VCaP (cell line): ENCODE measurements around the gene MTX3.

Source experiments
- H3K27ac ChIP-seq: fragments of 450-650 bp; 2 replicates; pipeline ENCODE4 v1.5.1; 2017
- TF ChIP-seq, protein P1 (sequence below): fragments of 450-650 bp; conservative IDR thresholded peaks from 2 replicates; pipeline ENCODE4 v1.5.1; 2017; ENCODE audit warnings: mild to moderate bottlenecking, moderate library complexity

MTX3 gene

DNA sequence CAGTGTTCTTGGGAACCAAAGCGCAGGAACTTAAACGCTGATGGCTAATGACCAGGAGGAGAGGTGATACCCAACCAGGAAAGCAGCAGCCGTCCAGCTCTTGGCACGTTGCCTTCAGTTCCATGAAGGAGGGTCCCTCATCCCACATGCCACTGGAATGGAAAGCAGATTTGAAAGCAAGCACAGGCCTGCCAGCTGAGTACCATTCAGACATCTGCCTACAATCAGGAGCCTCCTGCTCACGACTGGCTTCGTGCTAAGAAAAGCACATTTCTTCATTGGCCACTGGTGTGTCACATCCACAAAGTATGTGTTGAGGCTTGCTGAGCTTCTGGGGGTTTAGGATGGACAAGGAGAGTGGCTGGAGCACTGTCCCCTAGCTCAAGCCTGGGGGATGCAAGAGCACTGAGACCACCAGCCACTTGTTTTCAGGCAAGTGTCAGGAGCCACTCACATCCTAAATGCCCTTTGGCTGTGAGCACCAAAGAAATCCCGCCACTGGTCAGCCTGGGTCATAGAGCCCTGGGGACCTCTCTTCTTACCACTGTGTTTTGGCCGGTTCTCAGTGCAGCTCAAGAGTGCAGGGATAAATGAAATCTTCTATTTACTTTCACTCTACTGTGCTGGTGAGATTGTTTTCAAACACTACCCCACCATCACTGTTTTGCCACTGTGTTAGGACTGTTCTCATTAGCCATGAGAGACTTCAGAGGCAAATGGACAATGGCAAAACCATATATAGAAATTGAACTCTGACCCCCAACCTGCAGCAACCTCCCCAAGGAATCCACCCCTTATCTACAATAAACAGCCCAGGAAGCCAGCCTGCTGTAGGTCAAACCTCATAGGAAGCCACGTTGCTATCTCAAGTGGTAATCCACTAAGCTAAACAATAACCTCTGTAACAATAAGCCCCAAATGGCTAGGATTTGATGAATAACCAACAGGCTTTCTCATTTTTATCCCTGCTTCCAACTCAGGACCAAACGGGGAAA, 58.3 kb downstream of the MTX3 start:
- H3K27ac ChIP-seq = no peak overlapping the region
- TF ChIP-seq, protein P1, sequence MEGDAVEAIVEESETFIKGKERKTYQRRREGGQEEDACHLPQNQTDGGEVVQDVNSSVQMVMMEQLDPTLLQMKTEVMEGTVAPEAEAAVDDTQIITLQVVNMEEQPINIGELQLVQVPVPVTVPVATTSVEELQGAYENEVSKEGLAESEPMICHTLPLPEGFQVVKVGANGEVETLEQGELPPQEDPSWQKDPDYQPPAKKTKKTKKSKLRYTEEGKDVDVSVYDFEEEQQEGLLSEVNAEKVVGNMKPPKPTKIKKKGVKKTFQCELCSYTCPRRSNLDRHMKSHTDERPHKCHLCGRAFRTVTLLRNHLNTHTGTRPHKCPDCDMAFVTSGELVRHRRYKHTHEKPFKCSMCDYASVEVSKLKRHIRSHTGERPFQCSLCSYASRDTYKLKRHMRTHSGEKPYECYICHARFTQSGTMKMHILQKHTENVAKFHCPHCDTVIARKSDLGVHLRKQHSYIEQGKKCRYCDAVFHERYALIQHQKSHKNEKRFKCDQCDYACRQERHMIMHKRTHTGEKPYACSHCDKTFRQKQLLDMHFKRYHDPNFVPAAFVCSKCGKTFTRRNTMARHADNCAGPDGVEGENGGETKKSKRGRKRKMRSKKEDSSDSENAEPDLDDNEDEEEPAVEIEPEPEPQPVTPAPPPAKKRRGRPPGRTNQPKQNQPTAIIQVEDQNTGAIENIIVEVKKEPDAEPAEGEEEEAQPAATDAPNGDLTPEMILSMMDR = no peak

DNA sequence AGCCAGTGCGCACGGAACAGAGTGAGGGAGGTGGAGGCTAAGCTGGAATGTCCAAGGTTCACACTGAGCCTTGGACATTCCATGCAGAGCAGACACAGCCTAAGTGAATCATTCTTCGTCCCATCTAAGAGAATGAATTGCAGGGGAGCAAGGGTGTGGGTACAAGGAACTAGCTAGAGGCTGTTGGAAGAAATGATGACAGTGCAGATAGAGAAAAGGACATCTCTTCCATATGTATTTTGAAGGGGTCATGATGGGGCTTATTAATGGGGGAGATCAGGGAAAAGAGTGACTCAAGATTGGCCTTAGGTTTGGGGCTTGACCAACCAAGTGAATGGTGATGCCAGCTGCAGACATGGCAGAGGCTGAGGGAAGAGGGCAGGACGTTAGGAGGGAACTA, 59.2 kb downstream of the MTX3 start:
- TF ChIP-seq, protein P1 = no peak

GRCh38 chr5:79931409-79931808, 59.7 kb downstream of the MTX3 start:
- TF ChIP-seq, protein P1 = no peak
- H3K27ac ChIP-seq = no peak overlapping the region

More for the DNA sequence above, 59.2 kb downstream of the MTX3 start:
- H3K27ac ChIP-seq = no peak overlapping the region

GRCh38 chr5:79929095-79929494, 62.0 kb downstream of the MTX3 start:
- no peak overlapping the region for H3K27ac ChIP-seq
- TF ChIP-seq, protein P1 = no peak
